Lower leg skin (tissue), 4 donors: ENCODE data around the gene COL18A1. TPM values are rescaled to one million over a fixed set of nuclear protein-coding genes. Genes with fewer than 3 reads are reported as not detected.
A peak's percentile ranks its signal among the peaks of the same experiment; 100 is the strongest.

Experiments used
- DNase-seq, 2 donors: peaks; one replicate each; pipeline ENCODE4 v3.0.0-alpha.2; 2019; ENCODE audit warnings: low spot score in 2 of 2
- H3K4me3 ChIP-seq: fragments of 200-600 bp; sonication (generic); 2 replicates; pipeline ENCODE4 v1.5.1; 2017; ENCODE audit warnings: mild to moderate bottlenecking, low read depth; ENCODE audit not compliant: poor library complexity, severe bottlenecking
- POLR2A ChIP-seq, 2 donors: fragments of 450-650 bp; IDR thresholded peaks; one replicate each; pipeline ENCODE4 v1.6.1; 2016 to 2017; ENCODE audit warnings: antibody characterized with exemption in 2 of 2, mild to moderate bottlenecking in 1 of 2, moderate library complexity in 1 of 2
- WGBS, 2 donors: methylation state at CpG; one replicate each; pipeline ENCODE4 v1.1.5; 2018; 5-methylcytosine and 5-hydroxymethylcytosine counted together
- intact Hi-C: fragments of 100-400 bp; cut with DNase I; formaldehyde crosslinking; loops from one replicate; pipeline ENCODE4 v1.15.0; 2023; ENCODE audit warnings: low total_unique reads
- total RNA-seq, 4 donors: library from RNA; depleted of rRNA; stranded (reverse); fragments of >200 nt; gene quantifications; one replicate each; pipeline ENCODE4 v1.1.0, GENCODE V29; 2016
- TF ChIP-seq, protein P1 (sequence below), 3 donors: fragments of 450-650 bp; IDR thresholded peaks; one replicate each; pipeline ENCODE4 v1.5.1; 2016; ENCODE audit warnings: antibody characterized with exemption in 3 of 3, mild to moderate bottlenecking in 3 of 3, moderate library complexity in 2 of 3

COL18A1 gene
- total RNA-seq, 4 donors from 2014 or later, result 63.3 to 126 (median 85.9) TPM

DNA sequence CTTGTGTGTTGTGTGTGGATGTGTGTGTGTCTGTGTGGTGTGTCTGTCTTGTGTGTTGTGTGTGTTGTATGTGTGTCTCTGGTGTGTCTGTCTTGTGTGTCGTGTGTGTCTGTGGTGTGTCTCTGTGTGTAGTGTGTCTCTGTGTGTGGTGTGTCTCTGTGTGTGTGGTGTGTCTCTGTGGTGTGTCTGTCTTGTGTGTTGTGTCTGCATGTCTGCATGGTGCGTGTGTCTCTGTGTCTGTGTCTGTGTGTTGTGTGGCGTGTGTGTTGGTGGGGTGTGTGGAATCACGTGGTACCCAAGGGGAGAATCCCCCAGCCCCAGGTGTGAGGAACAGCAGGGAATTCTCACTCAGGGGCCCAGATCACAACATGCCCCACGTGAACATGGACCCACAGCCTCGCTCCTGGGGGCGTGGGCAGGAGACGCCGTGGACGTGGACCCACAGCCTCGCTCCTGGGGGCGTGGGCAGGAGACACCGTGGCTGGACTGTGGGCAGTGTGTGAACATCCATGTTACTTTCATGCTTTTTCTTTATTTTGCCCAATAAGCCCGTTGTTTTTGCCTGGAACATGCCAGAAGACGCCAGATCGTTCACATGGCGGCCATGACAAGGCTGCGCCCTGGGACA is 69.5 kb downstream of the COL18A1 start:
- WGBS, 2 donors, result 96 to 97% methylated on average over 18 of the region's 18 CpGs
- H3K4me3 ChIP-seq, result no peak overlapping the region
- DNase-seq, result no peak
- intact Hi-C loops, result no loop called here
- TF ChIP-seq, protein P1, sequence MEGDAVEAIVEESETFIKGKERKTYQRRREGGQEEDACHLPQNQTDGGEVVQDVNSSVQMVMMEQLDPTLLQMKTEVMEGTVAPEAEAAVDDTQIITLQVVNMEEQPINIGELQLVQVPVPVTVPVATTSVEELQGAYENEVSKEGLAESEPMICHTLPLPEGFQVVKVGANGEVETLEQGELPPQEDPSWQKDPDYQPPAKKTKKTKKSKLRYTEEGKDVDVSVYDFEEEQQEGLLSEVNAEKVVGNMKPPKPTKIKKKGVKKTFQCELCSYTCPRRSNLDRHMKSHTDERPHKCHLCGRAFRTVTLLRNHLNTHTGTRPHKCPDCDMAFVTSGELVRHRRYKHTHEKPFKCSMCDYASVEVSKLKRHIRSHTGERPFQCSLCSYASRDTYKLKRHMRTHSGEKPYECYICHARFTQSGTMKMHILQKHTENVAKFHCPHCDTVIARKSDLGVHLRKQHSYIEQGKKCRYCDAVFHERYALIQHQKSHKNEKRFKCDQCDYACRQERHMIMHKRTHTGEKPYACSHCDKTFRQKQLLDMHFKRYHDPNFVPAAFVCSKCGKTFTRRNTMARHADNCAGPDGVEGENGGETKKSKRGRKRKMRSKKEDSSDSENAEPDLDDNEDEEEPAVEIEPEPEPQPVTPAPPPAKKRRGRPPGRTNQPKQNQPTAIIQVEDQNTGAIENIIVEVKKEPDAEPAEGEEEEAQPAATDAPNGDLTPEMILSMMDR (IDR thresholded peaks at IDR 0.05), result peak in 1 of 3 donors; percentile 46
- TF ChIP-seq POLR2A (IDR thresholded peaks at IDR 0.05), result no peak

DNA sequence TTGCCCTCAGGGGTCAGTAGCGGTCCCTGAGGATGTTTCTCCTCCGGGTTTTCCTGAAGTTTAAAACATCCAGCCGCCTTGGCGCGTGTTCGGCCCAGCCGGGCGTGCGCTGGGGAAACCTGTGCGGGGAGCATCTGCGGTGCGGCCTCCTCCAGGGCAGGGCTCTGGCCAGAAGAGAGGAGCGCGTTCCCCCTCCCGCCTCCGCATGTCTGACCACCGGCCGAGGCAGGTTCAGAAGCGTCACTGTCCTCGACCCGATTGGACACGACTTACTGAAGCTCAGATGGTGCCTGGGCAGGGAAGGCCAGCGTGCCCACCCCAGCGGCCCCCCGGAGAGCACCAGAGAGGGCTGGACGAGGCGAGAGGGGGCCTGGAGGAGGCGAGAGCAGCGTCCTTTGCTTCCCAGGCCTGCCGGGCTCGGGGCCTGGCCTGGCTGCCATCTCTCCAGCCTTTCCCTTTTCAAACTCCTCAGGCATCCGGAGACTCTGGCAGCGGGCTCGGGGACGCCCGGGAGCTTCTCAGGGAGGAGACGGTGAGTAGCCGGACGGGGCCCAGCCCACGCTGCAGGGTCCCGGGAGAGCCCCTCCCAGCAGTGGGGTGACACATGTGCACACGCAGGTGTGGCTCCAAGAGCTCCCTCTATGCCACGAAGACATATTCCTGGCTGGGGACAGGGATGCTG is 70.2 kb downstream of the COL18A1 start:
- intact Hi-C loops, result no loop called here
- H3K4me3 ChIP-seq, result no peak overlapping the region
- no peak for DNase-seq
- TF ChIP-seq, protein P1 (IDR thresholded peaks at IDR 0.05), result no peak
- no peak for TF ChIP-seq POLR2A (IDR thresholded peaks at IDR 0.05)
- 92 to 93% methylated on average over 43 of the region's 43 CpGs for WGBS, 2 donors

DNA sequence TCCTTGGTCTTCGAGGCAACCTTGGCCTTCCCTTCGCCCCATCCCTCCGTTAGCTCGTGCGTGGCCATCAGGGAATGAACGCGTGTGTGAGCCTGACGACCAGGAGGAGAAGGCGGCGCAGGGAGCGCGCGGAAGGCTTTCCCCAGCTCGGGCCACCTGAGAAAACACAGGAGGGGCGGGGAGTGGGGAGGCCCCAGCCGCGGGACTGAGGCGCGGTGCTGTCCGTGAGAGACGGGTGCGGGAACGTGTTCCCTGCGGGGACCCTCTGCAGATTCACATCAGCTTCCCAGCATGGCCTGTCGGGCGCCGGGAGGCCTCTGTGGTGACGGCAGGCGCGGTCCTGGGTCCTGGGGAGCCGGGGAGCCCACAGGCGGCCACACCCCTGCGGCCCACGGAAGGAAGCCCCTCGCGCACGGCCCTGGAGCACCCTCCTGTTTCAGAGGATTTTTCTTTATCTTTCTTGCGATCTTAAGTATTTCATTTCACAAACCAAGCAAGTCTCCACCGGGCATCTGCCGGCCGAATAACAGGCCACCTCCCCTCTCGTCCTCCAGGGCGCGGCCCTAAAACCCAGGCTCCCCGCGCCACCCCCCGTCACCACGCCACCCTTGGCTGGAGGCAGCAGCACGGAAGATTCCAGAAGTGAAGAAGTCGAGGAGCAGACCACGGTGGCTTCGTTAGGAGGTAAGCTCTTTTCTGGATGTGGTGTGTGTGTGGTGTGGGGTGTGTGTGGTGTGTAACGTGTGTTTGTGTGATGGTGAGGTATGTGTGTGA is 71.0 kb downstream of the COL18A1 start:
- no peak for DNase-seq
- intact Hi-C loops, result no loop called here
- 91 to 93% methylated on average over 37 to 53 of the region's 53 CpGs for WGBS, 2 donors
- TF ChIP-seq, protein P1 (IDR thresholded peaks at IDR 0.05), result no peak
- TF ChIP-seq POLR2A (IDR thresholded peaks at IDR 0.05), result no peak
- no peak overlapping the region for H3K4me3 ChIP-seq

DNA sequence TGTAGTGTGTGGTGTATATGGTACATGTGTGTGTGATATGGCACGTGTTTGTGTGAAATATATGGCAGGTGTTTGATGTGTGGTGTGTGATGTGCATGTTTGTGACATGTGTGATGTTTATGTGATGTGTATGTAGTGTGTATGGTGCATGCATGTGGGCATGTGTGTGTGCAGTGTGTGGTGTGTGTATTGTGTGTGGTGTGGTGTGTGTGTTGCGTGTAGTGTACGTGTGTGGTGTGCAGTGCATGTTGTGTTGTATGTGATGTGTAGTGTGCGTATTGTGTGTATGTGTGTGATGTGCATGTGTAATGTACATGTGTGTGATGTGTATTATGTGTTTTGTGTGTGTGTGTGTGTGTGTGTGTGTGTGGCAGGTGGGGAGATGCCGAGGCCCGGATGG is 71.6 kb downstream of the COL18A1 start:
- intact Hi-C loops, result no loop called here
- H3K4me3 ChIP-seq, result no peak overlapping the region
- no peak for DNase-seq
- 89 to 92% methylated on average over 6 of the region's 6 CpGs for WGBS, 2 donors
- no peak for TF ChIP-seq POLR2A (IDR thresholded peaks at IDR 0.05)
- TF ChIP-seq, protein P1 (IDR thresholded peaks at IDR 0.05), result peak in 1 of 3 donors; percentile 24

DNA sequence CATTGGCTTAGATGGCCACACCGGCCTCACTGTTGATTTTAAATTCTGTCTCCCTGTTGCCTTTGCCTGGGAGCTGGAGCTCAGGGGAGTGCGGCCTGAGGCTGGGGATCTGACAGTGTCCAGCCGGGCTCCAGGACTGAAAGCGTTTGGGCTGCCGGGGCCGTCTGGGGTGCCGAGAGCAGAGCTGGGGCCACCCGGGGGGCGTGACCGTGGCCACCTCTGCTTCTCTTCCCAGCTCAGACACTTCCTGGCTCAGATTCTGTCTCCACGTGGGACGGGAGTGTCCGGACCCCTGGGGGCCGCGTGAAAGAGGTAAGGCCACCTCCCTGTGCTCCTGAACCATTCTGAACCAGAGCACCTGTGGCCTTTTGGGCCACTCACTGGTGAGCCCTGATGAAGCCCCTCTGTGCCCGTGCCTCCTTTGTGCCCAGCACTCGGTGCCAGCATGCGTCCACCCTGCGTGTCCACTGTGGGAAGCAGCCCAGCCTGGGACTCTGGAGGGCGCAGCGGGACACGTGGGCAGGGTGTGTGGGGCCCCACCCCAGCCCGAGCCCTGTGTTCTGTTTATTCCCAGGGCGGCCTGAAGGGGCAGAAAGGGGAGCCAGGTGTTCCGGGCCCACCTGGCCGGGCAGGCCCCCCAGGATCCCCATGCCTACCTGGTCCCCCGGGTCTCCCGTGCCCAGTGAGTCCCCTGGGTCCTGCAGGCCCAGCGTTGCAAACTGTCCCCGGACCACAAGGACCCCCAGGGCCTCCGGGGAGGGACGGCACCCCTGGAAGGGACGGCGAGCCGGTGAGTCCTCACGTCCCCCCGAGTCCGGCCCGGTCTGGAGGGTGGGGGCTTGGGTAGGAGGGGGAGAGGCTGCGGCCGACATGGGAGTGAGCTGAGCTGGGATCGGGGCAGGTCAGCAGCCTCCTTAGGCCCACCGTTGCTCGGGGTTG is 72.5 kb downstream of the COL18A1 start:
- intact Hi-C loops, result no loop called here
- TF ChIP-seq POLR2A (IDR thresholded peaks at IDR 0.05), result no peak
- TF ChIP-seq, protein P1 (IDR thresholded peaks at IDR 0.05), result no peak
- DNase-seq, result no peak
- WGBS, 2 donors, result 82% methylated on average over 31 to 37 of the region's 44 CpGs
- H3K4me3 ChIP-seq, result no peak overlapping the region
